ENCODE measurements around the gene ZSCAN5A.
"Not testable (repeated sequence)": the region's sequence is repeated elsewhere in the genome, so short reads cannot be mapped to it uniquely, and the experiment has no call there.

ZSCAN5A gene

DNA sequence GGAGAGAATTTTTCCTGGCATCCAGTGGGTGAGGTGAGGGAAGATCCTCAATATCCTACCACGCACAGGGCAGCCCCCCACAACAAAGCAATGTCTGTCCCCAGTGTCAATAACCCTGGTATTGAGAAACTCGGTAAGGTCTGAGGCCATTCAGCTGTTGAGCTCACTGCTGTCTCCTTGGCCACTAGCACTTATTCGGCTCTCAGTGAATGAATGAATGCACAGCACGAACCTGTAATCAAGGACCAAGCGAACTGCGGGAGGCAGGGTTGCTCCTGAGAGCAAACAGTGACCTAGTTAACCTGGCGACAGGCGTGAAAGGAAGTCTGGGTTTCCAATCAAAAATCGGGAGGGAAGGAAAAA, 640 bp downstream of the ZSCAN5A start:
- DNase-seq (ENCODE audit: low read depth in 2 of 2), result no peak

DNA sequence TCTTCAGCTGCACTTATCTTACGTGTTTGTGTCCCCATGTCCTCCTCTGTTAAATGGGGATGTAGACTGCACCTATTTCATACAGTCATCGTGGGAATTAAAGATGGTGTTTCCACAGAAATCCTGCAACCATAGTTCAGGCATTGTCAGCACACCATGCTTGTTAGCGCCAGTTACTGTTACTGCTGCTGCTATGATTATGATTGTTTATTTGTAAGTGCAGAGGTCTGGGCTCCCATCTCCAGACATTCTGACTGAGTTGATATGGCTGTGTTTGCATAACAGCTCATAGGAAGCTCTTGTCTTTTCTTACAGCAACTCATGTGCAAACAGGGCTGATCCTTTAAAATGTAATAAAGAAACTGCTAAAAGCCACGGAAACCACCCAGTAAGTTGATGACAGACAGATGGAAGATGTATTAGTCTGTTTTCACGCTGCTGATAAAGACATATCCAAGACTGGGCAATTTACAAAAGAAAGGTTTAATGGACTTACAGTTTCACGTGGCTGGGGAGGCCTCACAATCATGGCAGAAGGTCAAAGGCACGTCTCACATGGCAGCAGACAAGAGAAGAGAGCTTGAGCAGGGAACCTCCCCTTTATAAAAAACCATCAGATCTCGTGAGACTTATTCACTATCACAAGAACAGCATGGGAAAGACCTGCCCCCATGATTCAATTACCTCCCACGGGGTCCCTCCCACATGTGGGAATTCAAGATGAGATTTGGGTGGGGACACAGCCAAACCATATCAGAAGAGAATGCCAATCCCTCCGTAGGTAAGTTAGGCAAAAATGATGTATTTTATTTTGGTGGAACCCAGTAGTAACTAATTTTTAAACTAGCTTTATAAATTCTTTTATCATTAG, 1.6 kb downstream of the ZSCAN5A start:
- no peak for DNase-seq (ENCODE audit: low read depth in 2 of 2)

DNA sequence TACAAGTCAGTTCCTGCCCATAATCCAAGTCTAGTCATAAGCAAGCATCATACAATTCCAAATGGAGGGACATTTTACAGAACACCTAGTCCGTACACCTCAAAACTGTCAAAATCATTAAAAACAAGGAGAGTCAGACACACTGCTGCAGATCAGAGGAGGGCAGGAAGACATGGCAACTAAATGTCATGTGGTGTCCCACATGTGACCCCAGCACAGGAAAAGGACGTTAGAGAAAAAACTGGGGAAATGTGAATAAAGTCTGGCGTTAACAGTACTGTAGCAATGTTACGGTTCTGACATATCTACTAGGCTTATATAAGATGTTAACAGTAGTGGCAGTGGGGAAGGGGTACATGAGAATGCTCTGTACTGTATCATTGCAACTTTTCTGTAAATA, 2.3 kb downstream of the ZSCAN5A start:
- DNase-seq (ENCODE audit: low read depth in 2 of 2), result no peak

DNA sequence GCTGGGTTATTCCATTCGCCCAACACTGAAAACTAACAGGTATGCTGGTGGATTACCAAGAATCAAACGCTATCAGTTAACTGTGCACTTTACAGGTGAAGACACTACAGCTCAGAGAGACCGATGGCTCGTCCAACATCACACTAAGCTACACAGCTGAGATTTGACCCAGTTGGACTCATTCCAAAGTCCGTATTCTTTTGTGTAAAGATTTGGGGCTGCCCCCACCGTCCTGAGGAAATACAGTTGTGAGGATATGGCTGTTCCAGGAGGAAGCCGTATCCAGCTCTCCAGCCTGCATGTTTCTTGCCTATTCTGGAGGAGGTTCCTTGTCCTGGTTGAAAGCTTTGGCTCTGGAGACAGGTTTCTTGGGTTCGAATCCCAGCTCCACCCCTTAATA, 4.2 kb downstream of the ZSCAN5A start:
- no peak for DNase-seq (ENCODE audit: low read depth in 2 of 2)

DNA sequence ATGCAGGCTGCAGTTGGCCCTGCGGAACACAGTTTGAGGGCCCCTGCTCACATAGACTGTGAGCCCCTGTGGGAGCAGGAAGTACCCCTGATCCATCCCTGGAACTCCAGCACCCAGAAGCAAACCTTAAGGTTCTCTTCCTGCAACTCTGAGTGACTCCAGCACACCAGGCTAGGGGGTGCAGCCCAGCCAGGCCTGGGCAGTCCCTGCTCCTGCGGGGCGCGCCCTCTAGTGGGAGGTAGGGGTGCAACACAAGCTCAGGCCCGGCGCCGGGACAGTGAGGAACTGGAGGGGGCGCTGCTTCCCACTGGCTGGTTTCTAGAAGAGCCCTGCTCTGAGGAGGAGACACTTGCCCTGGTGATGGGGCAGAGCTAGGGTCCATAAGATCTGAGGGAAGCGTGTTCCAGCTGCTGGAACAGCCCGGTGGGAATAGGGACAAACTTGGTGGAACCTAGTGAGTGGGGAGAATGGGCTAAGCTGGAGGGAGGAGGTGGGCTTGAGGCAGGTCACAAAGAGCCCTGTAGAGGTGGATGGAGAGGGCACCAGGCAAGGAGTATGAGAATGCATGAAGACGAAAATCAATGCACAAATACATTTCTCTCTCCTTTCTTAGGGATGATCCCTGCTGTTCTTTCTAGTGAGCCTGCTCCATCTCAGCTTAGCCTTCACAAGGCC, 5.0 kb downstream of the ZSCAN5A start:
- peak; percentile 15 to 39 for DNase-seq (ENCODE audit: low read depth in 2 of 2)

DNA sequence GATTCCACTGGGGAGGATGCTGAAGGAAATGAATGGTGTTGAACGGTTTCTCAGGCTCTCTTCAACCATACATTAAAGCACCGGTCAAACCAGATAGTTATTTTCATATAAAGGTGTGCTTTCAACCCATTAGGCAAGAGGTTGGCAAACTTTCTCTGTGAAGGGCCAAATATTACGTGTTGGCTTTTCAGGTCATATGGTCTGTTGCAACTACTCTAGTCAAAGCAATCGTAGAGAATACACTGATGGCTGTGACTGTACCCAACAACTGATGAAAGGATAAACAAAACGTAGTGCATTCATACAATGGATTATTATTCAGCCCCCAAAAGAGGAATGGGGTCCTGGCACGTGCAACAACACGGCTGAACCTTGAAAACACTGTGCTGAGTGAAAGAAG, 5.8 kb downstream of the ZSCAN5A start:
- DNase-seq (ENCODE audit: low read depth in 2 of 2), result no peak

DNA sequence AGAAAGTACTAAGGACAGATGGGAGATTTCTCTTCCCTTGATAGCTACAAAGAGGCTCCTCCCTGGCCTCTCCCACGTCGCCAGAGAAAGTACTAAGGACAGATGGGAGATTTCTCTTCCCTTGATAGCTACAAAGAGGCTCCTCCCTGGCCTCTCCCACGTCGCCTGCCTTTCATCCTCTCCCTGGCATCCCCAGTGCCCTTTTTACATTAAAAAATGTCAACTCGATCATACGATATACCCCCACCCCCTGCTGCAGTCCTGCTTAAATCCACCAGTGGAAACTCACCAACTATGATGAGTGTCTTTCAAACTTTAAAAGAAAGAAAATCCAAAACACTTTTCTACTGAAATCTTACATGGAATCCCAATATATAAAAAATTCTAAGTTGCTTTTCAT, 7.6 kb downstream of the ZSCAN5A start:
- not testable (repeated sequence) for DNase-seq (ENCODE audit: low read depth in 2 of 2)

DNA sequence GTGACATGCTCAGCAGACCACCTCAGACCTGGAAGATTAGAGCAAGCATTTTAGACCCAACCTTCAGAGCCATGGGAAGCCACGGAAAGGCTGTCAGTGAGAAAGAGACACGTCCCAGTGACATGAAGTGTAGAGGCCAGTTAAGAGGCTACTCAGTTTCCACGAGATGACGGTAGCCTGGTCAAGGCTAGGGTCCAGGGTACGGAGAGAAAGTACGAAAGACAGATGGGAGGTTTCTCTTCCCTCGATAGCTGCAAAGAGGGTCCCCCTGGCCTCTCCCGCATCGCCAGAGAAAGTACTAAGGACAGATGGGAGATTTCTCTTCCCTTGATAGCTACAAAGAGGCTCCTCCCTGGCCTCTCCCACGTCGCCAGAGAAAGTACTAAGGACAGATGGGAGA, 8.6 kb downstream of the ZSCAN5A start:
- no peak for DNase-seq (ENCODE audit: low read depth in 2 of 2)

DNA sequence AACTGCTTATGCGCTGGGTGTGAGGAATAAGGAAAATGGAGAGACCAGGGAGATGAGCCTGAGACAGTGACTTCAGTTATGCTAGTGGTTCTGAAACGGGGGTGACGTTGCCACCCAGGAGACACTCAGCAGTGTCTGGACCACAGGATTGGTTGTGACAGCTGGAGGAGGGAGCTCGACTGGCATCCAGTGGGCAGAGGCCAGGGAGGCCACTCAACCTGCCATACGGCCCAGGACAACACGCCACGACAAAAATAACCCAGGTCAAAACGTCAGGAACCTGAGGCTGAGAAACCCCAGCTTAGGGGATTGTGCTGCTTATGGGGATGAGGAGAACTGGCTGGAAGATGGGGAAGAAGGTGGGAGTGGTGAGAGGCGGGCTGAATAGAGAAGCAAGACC, 10.4 kb downstream of the ZSCAN5A start:
- DNase-seq (ENCODE audit: low read depth in 2 of 2), result no peak

DNA sequence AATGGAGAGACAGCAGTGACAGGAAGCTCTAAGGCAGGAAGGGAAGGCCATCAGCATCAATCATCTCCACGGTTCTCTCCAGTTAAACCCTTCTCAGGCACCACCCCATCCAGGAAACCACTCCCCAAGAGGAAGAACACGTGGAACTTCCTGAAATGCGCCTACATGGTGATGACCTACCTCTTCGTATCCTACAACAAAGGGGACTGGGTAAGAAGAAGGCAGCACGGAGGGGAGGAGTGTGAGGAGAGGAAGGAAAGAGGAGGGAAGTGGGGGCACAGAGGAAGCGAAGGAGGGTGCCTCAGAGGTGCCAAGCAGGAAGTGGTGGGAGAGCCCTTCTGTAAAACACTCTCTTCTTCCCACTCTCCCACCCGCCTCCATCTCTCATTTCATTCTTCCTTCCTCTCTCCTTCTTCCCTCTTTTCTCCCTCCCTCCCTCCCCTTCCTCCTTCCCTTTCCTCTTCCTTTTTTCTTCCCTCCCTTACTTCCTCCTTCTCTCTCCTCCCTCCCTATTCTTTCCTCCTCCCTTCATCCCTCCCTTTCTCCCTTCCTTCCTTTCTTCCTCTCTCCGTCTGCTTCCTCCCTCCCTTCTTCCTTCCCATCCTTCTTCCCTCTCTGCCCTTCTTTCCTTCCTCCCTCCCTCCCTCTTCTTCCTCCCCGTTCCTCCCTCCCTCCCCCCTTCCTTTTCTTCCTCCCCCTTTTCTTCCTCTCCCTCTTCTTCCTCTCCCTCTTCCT, 12.6 kb downstream of the ZSCAN5A start:
- DNase-seq (ENCODE audit: low read depth in 2 of 2), result no peak

DNA sequence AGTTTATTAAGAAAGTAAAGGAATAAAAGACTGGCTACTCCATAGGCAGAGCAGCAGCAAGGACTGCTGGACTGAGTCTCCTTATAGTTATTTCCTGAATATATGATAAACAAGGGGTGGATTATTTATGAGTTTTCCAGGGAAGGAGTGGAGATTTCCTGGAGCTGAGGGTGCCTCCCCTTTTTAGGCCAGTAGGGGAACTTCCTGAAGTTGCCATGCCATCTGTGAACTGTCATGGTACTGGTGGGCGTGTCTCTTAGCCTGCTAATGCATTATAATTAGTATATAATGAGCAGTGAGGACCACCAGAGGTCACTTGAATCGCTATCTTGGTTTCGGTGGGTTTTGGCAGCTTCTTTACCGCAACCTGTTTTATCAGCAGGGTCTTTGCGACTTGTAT, 13.5 kb downstream of the ZSCAN5A start:
- no peak for DNase-seq (ENCODE audit: low read depth in 2 of 2)

DNA sequence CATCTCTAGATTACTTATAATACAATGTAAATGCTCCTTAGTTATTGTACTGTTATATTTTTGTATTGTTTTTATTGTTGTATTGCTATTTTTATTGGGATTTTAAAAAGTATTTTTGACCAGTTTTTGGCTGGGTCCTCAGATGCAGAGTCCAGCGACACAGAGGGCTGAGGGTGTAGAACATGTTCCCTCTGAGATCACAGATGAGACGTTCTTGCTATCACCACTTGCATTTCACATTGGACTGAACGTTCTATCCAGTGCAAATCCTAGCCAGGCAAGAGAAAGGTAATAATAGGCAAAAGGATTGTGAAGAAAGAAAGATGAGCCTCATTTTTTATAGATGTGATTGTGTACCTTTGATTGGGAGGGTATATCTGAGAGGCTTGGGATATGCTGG, 15.0 kb downstream of the ZSCAN5A start:
- no peak for DNase-seq (ENCODE audit: low read depth in 2 of 2)

DNA sequence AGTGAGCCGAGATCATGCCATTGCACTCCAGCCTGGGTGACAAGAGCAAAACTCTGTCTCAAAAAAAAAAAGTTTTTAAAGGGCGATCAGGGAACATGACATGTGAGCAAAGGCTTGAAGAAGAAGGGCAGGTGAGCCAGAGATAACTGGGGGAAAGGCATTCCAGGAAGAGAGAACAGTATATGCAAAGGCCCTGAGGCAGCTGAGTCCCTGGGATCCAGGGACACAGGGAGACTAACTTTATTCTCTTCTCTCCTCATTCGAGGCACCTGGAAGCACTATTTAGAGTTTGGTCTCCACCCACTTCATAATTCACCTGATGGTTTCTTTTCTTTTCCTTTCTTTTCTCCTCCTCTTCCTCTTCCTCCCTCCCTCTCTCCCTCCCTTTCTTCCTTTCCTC, 17.6 kb downstream of the ZSCAN5A start:
- no peak for DNase-seq (ENCODE audit: low read depth in 2 of 2)

DNA sequence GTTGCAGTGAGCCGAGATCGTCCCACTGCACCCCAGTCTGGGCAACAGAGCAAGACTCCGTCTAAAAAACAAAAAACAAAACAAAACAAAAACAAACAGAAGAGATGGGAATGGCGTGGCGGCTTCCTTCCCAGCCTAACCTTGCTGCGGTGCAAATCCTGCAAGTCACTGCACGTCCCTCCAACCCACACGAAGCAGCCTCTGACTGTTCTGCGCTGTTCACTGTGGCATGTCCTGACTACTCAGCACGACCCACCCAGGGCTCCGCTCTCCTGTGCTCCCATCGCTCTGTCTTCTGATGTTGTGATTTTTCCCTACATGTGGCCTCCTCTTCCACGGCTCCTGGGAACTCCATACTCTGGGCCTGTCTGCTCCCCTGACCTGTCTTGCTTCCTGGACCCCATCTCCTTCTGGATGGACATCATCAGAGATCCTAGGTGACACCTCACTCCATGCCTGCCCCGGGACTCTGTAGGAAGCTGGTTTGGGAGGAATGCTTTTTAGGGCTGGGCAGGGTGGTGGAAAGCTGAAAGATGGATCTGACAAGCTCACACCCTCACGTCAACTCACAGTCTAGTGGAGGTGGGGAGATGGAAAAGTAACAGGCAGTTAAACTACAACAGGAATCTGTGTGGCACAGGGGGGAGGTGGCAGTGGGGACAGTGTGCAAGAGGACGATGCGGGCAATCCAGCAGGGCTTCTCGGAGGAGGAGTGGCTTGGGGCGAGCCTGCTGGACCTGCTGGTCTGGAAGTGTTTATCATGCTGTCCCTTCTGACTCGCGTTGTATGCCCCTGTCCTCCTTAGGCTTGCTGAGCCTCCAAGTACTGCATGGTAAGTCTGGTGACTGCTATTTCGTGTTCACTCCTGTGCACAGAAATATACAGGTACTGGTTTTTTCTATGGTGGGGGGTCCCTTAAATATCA, 18.8 kb downstream of the ZSCAN5A start:
- no peak for DNase-seq (ENCODE audit: low read depth in 2 of 2)

DNA sequence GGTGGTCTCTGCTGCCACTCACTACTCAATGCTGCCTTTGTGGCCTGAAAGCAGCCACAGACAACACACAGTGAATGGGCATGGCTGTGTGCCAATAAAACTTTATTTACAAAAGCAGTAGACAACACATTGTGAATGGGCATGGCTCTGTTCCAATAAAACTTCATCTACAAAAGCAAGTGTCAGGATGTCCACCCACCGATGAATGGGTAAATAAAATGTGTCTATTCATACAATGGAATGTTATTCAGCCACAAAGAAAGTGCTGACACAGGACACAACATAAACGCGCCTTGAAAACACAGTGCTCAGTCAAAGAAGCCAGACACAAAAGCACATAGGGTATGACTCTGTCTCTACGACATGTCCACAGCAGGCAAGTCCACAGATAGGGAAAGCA, 20.1 kb downstream of the ZSCAN5A start:
- no peak for DNase-seq (ENCODE audit: low read depth in 2 of 2)

DNA sequence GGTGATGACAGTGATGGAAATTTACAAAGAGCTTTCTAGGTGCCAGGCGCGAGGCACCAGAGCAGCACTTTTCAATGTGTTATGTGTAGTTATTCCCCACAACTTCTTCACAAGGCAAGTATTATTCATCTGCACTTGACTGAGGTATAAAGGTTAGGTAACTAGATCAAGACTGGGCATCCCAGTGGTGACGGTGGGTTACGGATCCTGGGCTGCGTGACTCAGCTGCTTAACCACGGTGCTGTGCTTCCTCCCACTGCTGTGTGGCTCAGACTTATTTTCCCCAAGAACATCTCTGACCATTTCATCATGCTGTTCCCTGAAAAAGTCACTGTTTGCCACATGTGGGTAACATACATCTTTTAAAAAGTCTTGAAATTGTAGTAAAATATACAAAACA, 22.8 kb downstream of the ZSCAN5A start:
- peak in 1 of 2 donors; percentile 4 for DNase-seq (ENCODE audit: low read depth in 2 of 2)

DNA sequence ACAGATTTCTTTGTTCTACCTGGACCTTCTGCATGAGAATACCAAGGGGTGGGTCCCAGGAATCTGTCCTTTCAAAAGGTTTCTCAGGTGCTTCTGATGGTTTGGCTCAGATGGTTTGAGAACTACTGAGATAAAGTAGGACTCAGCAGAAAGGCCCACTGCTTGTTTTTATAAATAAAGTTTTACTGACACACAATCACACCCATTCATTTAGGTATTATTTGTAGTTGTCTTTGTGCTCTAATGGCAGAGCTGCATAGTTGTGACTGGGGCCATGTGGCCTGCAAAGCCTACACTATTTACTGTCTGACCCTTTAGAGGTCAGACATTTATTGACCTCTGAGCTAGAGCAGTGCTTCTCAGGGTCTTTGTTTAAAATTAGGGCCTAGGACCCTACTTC, 24.5 kb downstream of the ZSCAN5A start:
- no peak for DNase-seq (ENCODE audit: low read depth in 2 of 2)

DNA sequence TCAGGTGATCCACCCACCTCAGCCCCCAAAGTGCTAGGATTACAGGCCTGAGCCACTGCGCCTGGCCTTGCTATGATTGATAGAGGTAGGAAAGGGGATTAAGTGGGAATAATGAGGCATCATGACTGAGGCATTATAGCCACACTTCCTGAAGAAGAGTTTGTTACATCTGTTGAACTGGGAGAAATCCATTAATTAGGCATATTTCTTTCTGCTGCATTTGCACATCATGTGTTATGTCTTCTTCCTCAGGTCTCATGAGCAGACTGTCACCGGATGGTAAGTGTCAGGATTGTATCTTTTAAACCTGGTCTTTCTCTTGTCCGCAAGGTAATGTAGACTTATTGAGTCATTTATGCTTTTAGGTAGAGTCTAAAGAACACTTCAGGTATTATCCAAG, 29.9 kb downstream of the ZSCAN5A start:
- no peak for DNase-seq (ENCODE audit: low read depth in 2 of 2)

DNA sequence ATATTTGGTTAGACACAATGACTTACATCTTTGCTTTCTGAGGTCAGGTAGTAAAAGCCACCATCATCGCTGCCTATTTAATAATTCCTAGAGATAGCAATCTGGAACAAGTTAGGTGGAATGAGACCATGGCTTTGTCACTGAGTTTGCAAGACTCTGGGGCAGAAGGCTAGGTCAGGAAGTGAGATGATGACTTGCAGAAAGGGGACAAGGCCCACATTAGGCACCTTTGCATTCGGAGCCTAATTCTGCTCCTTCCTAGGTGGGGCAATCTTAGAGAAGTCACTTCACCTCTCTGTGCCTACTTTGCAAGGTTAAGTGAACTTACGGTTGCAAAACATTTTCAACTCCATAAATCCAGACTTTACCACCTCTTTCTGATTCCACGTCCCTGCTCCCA, 31.8 kb downstream of the ZSCAN5A start:
- DNase-seq (ENCODE audit: low read depth in 2 of 2), result no peak

DNA sequence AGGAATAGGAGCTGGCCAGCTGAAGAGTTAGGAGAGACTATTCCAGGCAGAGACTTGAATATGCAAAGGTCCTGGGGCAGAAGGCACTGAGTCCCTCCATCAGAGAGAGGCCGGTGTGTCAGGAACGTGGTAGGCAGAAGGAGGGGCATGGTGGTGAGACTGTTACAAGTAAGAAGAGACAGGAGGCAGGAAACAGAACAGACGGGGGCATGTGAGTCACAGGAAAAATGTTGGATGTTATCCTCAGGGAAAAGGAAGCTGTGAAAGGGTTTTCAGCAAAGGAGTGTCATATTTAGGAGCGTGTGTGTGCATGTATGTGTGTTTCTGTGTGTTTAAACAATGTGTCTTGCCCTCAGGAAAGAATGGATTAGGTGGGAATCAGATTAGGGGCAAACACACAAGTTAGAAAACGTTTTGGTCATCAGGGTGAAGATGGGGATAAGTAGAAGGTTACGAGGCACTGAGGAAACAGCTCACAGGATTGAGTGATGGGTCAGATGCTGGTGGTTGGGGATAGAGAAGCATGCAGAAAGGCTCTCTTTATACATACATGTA, 41.0 kb downstream of the ZSCAN5A start:
- DNase-seq (ENCODE audit: low read depth in 2 of 2), result no peak

DNA sequence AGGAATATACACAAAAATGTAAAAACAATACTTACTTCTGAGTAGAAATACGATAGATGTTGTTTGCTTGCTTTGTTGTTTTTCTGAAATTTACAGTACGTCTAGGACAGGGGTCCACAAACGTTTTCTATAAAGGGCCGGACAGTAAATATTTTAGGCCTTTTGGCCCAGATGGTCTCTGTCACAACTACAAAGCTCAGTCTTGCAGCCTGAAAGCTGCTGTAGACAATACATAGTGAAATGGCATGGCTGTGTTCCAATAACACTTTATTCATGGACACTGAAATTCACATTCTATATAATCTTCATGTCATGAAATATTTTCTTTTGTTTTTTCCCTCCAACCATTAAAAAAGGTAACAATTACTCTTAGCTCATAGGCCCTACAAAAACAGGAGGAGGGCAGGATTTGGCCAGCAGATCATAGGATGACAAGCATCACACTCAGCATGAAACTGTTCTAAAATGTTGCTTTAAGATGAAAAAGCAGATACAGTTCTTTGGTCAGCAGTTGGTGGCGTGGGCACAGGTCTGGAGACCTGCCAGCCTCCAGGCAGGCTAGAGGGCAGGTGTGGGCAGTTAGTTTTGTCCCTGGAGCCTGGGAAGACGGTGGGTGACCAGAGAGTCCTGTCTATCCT, 42.4 kb downstream of the ZSCAN5A start, which contains the start of gene EDDM13:
TSS of gene EDDM13 (plus strand) at position 588 of the 638 bp plus-strand sequence. CDS start 87 bp downstream, outside the sequence.
- DNase-seq (ENCODE audit: low read depth in 2 of 2), result no peak

All from activated CD4-positive, alpha-beta T cell treated with anti-CD3 and anti-CD28 coated beads for 24 hours (primary cell).